Heart left ventricle (tissue), 13 donors: ENCODE results near the gene CYSTM1.

Experiments used
- CTCF ChIP-seq, 12 donors: fragments of 200-600 bp; sonication (generic) in 4 of 12; IDR thresholded peaks; one replicate each; pipeline versions ENCODE4 v1.5.0 to v1.8.0; 2018 to 2022; ENCODE audit warnings: antibody characterized with exemption in 12 of 12, mild to moderate bottlenecking in 5 of 12
- POLR2A ChIP-seq, 2 donors: fragments of 450-650 bp; IDR thresholded peaks; one replicate each; pipeline ENCODE4 v1.6.1; 2017; ENCODE audit warnings: antibody characterized with exemption in 2 of 2, mild to moderate bottlenecking in 2 of 2, moderate library complexity in 2 of 2
- donor health status: ischemic (EF 13 %, LVEDD 7.1; RV severe dilation, severe dysfunction).
- donor health status: DM: no; HTN: yes; CAD: no.
- donor health status: DM: no; HTN: no; CAD: no.
- donor health status: ischemic (EF 25% LVEDD 6.9; RV normal size, moderate dysfunction).
- donor health status: ischemic (EF 25% LVEDD 5.7; RV mildly dilated, moderate dysfunction).
- donor health status: ischemic (EF 35%, LVEDD 5.7; RV mildly dilated, moderate dysfunction).
- donor health status: nonischemic (EF 11% LVEDD 7.7; RV severe dilation, severe dysfunction).
- donor health status: DM: yes; HTN: yes; CAD: no.
- donor health status: PGD.
- donor health status: ischemic (EF 29% LVEDD 5.4; RV normal size, mild dysfunction).
- donor health status: nonischemic (EF 23%, LVEDD 6.1; RV moderate dilation, normal function).

DNA sequence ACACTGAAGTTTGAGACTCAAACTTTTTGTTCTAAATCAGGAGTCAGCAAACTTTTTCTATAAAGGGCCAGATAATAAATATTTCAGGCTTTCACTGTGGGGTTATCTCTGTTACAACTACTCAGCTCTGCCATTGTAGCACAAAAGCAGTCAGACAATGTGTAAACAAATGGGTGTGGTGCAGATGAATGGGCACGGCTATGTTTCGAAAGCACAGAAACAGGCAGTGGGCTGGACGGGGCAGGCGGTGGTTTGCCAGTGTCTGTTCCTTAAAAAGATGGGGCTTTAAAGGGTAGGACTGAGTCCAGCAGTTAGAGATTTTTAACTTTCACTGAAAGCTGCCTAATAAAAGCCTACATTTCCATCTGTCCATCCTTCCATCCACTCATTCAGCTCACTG is 79.0 kb downstream of the CYSTM1 start:
- no peak for TF ChIP-seq POLR2A (IDR thresholded peaks at IDR 0.05)
- no peak for TF ChIP-seq CTCF (IDR thresholded peaks at IDR 0.05)
